GM19193 (cell line): ENCODE results near the gene ADAM30.

Experiments used
- POLR2A ChIP-seq: IDR thresholded peaks from 4 replicates; pipeline ENCODE4 v1.6.1; 2011; ENCODE audit not compliant: insufficient read depth, insufficient read length; ENCODE audit errors: extremely low read depth

The ADAM30 gene

GRCh38 chr1:119896303-119896702, at the start of gene ADAM30:
TSS of gene ADAM30 (minus strand) at chr1:119896515. CDS start at chr1:119896336, 179 bp downstream.
- no peak for TF ChIP-seq POLR2A

GRCh38 chr1:119943216-119943615, 46.9 kb upstream of the ADAM30 start:
- no peak for TF ChIP-seq POLR2A

DNA sequence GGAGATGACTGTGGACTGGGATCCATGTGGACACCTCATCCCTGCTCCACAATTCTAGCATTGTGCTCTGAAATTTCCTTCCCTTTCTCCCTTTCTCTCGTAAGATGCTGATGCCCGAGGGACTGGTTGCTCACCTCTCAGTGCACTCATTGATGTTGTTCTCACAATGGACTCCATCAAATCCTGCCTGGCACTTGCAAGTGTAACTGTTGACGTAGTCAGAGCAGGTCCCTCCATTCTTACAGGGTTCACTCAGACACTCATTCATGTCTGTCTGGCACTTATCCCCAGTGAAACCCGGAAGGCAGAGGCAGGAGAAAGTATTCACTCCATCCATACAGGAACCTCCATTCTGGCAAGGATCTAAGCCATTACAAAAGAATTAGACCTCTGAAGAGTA, 45.1 kb upstream of the ADAM30 start:
- no peak for TF ChIP-seq POLR2A

- no peak for TF ChIP-seq POLR2A
Observed at GRCh38 chr1:119940697-119941096, 44.4 kb upstream of the ADAM30 start.

- TF ChIP-seq POLR2A: no peak
Observed at GRCh38 chr1:119937198-119937597, 40.9 kb upstream of the ADAM30 start.

DNA sequence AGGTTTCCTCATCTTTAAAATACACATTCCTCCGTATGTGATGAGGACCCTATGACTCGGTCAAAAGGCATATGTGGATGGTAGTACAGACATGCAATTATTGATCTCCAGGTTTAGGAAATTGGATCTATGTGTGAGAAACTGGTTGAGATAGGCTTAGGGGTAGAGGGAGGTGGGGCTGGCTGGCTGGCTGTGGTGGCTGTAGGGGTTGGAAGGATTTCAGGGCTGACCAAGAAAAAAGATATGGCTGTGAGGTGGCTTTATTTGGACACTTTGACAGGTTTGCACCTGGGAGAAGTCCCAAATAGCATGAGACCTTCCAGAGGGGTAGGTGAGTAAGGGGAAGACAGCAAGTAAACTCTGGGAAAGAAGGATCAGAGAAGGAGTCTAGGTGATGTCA, 39.6 kb upstream of the ADAM30 start:
- no peak for TF ChIP-seq POLR2A

GRCh38 chr1:119935373-119935772, 39.1 kb upstream of the ADAM30 start:
- no peak for TF ChIP-seq POLR2A

DNA sequence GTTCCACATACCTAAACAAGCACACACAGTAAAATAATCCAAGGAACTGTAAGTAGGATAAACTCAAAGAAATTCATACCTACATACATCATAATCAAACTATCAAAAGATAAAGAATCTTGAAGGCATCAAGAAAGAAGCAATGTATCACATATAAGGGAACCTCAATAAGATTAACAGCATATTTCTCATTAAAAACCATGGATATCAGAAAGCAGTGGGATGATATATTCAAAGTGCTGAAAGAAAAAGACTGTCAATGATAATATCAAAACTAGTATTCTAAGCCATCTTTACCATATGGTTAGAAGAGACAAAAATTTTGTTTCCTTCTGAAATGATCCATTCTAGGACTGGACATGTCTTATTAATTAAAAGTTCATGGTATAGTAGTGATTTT, 37.1 kb upstream of the ADAM30 start:
- TF ChIP-seq POLR2A: no peak

GRCh38 chr1:119929643-119930315, 33.5 kb upstream of the ADAM30 start:
- TF ChIP-seq POLR2A: no peak

DNA sequence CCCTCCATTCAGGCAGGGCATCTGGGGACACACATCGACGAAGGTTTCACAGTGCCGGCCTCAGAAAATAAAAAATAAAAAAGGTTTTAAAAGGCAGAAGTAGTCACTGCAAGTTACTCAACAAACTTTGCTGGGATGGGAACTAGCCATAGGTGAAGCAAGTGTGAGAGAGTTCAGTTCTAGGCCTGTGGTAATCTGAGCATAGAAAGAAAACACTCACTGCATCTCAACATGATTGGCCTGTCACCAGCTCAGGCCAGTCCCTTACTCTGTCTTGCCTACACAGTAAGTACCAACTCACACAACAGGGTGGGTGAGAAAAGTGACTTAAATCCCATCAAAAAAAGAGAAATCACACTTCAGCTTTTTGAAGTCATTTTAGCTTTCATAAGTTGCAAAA, 30.2 kb upstream of the ADAM30 start:
- TF ChIP-seq POLR2A: no peak

- TF ChIP-seq POLR2A: no peak
Observed at GRCh38 chr1:119924948-119925898, 28.9 kb upstream of the ADAM30 start.

- TF ChIP-seq POLR2A: no peak
Observed at GRCh38 chr1:119920104-119920968, 24.0 kb upstream of the ADAM30 start.

GRCh38 chr1:119919241-119919640, 22.9 kb upstream of the ADAM30 start:
- TF ChIP-seq POLR2A: no peak

GRCh38 chr1:119918301-119918700, 22.0 kb upstream of the ADAM30 start:
- no peak for TF ChIP-seq POLR2A
